Measurements from ENCODE around the gene SRPX2. TPM values are rescaled to one million over a fixed set of nuclear protein-coding genes. Genes with fewer than 3 reads are reported as not detected.

SRPX2 gene
- total and polyA plus RNA-seq, 12 donors, result 9.0 to 73.3 (median 17.9) TPM

GRCh38 chrX:100698551-100698950 lies 54.6 kb downstream of the SRPX2 start:
- Histone ChIP-seq H3K27ac (no peak overlapping the region), H3K4me1 (replicated peaks in 1 of 2) (no peaks in the 10 kb centered on the region)
- intact Hi-C loops (cut with DNase I), result no loop called here

GRCh38 chrX:100700809-100701208 lies 56.8 kb downstream of the SRPX2 start:
- TF ChIP-seq POLR2A (IDR thresholded peaks at IDR 0.05) (no peak), CTCF (IDR thresholded peaks at IDR 0.05) (no peak)
- no peak for DNase-seq

More at GRCh38 chrX:100698551-100698950, 54.6 kb downstream of the SRPX2 start:
- Histone ChIP-seq H3K4me3 (no peak overlapping the region), H3K9me3 (replicated peaks in 1 of 3) (no peaks in the 10 kb centered on the region), H3K36me3 (replicated peaks in 1 of 2) (no peaks in the 10 kb centered on the region), H3K27me3 (peaks cover 15% of the 10 kb centered on the region)
- TF ChIP-seq CTCF (IDR thresholded peaks at IDR 0.05), result no peak
- TF ChIP-seq POLR2A (IDR thresholded peaks at IDR 0.05), result no peak
- no peak for DNase-seq

GRCh38 chrX:100704581-100705203 lies 60.7 kb downstream of the SRPX2 start:
- H3K27ac ChIP-seq, result no peak overlapping the region
- no peaks in the 10 kb centered on the region for H3K9me3 ChIP-seq (replicated peaks in 1 of 3)
- H3K27me3 ChIP-seq, result peaks cover 6% of the 10 kb centered on the region
- H3K4me3 ChIP-seq, result no peak overlapping the region
- intact Hi-C loops (cut with DNase I), result no loop called here
- 46 to 57% (median 49%) methylated on average over 3 of the region's 3 CpGs for WGBS, 4 donors
- TF ChIP-seq POLR2A (IDR thresholded peaks at IDR 0.05) (no peak), CTCF (IDR thresholded peaks at IDR 0.05) (no peak)
- H3K4me1 ChIP-seq (replicated peaks in 1 of 2), result no peaks in the 10 kb centered on the region
- DNase-seq, result no peak
- H3K36me3 ChIP-seq (replicated peaks in 1 of 2), result no peaks in the 10 kb centered on the region

More at GRCh38 chrX:100700809-100701208, 56.8 kb downstream of the SRPX2 start:
- H3K4me1 ChIP-seq (replicated peaks in 1 of 2), result no peaks in the 10 kb centered on the region
- H3K4me3 ChIP-seq, result no peak overlapping the region
- peaks cover 9% of the 10 kb centered on the region for H3K27me3 ChIP-seq
- no peaks in the 10 kb centered on the region for H3K9me3 ChIP-seq (replicated peaks in 1 of 3)
- H3K27ac ChIP-seq, result no peak overlapping the region
- intact Hi-C loops (cut with DNase I), result no loop called here
- WGBS, 4 donors, result 90 to 94% (median 92%) methylated on average over 1 of the region's 1 CpG
- H3K36me3 ChIP-seq (replicated peaks in 1 of 2), result no peaks in the 10 kb centered on the region

GRCh38 chrX:100710816-100711215 lies 66.8 kb downstream of the SRPX2 start:
- no peaks in the 10 kb centered on the region for H3K9me3 ChIP-seq (replicated peaks in 1 of 3)
- H3K4me1 ChIP-seq (replicated peaks in 1 of 2), result no peaks in the 10 kb centered on the region
- no peak for DNase-seq
- TF ChIP-seq POLR2A (IDR thresholded peaks at IDR 0.05) (no peak), CTCF (IDR thresholded peaks at IDR 0.05) (no peak)
- no peak overlapping the region for H3K4me3 ChIP-seq
- no peaks in the 10 kb centered on the region for H3K36me3 ChIP-seq (replicated peaks in 1 of 2)
- H3K27ac ChIP-seq, result no peak overlapping the region
- H3K27me3 ChIP-seq, result peaks cover 4% of the 10 kb centered on the region
- 20 to 46% (median 37%) methylated on average over 1 to 3 of the region's 3 CpGs for WGBS, 4 donors
- intact Hi-C loops (cut with DNase I), result no loop called here
